ENCODE data around the gene PSMB3. TPM values are rescaled to one million over a fixed set of nuclear protein-coding genes. Genes with fewer than 3 reads are reported as not detected.

Gene PSMB3
- 318 to 508 TPM (median 418 TPM) in 5 replicates for total RNA-seq (2022; extraction: Qiagen RNA extraction; ENCODE audit: low read depth)

DNA sequence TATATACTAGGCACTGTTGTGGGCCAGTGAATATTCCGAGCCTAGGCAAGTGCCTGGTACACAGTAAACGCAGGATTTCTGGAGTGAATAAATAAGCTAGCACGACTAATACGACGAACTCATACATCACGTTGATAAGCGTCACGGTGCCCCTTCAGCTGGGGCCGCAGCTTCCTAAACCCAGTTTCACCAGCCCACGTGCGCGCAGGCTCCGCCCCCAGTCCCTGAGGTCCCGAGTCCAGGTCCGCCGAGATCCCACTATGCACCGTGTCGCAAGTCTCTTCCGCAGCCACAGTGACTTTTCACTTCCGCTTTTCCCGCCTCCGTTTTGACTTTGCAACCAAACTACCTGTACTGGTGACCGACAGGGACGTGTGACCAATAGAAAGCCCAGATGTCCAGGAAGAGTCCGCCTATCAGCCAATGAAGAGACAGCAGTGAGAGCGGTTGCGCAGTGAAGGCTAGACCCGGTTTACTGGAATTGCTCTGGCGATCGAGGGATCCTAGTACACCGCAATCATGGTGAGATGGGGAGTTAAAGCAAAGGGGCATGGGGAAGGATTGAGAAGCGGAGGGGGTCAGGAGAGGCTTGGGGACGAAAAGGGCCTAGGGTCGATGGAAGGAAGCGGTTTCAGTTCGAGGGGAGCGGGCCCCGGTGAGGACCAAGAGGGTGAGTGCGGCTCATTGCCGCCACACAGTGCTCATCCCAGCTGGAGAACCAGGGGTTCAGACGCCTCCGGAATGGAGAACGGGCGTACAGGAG, at the start of gene PSMB3:
Gene PSMB3, plus strand, starts transcription at position 434 of the 763 bp plus-strand sequence. Its CDS starts 86 bp downstream, at position 520.

DNA sequence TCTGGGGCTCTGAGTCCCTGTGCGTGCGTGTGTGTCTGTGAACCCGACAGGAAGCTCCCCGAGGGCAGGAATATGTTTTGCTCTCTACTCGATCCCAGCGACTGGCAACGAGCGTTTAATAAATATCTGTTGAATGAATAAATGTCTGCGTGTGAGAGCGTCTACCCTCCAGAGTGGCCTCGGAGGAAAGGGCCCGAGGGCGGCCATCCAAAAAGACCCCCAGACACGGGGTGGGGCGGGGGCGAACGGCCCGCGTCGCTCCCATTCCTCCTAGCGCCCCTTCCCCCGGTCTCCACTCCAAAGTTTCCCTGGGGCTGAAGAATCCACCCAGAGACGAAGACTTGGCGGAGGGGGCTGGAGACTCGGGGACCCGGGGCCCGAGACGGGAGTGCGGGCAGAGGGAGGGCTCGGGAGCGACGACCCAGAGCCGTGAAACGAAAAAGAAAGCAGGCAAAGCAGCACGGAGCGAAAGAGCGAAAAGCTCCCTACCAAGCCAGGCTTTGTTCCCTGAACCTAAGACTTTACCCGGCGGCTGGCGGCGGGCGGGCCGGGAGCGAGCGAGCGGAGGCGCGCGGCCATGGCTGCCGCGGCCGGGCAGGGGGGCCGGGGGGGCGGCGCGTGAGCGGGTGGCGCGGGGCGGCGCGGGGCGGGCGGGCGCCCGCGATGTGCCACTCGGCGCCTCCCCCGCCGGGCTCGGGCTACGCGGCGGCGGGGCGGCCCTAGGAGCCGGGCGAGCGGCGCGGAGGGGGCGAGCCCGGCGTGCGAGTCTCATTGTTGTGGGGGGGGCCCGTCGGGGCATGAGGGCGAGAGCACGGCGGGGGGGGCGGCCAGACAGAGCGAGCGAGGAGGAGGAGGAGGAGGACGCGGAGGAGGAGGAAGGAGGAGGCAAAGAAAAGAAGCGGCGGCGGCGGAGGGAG, 47.7 kb upstream of the PSMB3 start, which contains the start of gene MLLT6:
Gene MLLT6, plus strand, starts transcription at position 668 of the 917 bp plus-strand sequence. CDS start 360 bp downstream, outside the sequence.

GRCh38 chr17:38729886-38730525, 22.5 kb upstream of the PSMB3 start, which contains the start of gene CISD3:
Gene CISD3 (plus strand): TSS chr17:38730341. CDS start chr17:38730359, 18 bp downstream.

DNA sequence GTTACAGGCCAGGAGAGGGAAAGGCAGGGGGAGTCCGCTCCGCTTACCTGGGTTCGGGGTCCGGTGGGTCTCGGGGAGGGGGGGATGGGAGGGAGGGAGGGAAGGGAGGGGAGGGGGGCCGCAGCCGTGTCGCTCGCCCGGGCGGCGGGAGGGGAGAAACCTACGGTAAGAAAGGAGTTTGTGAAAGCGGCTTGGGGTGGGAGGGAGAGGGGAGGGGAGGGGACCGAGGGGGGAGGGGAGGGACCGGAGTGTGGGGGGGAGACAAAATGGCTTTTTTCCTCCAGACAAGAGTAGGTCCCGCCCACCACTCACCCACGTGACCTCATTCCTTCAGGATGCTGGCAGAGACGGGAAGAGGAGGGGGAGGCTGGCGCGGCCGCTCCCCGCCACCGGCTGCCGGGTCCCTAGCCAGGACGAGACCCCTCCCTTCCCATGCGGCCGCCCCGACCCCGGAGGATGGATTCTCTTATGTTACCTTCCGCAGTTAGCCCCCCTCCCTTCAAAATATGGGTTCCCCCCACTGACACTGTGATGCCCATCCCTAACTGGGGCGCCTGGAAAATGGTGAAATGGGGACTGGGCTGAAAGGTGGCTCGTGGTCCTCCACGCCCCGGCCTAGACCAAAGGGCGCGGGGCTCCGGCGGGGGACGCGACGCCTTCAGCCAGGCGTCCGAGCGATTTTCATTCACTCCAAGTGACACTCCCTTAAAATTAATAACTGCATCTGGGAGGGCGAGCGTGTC, 4.2 kb upstream of the PSMB3 start, which contains the start of gene PCGF2:
Gene PCGF2, minus strand, starts transcription at position 188 of the 743 bp plus-strand sequence. CDS start 7,934 bp downstream, outside the sequence.

GRCh38 chr17:38799501-38800236, 47.1 kb downstream of the PSMB3 start, which contains the start of gene PIP4K2B:
Gene PIP4K2B (minus strand): TSS chr17:38799556. CDS start chr17:38799424, 132 bp downstream.

Other genes starting within 250 kb of the PSMB3 start
- 0.84 to 4.3 TPM (median 2.4 TPM) in 5 replicates for gene SRCIN1, start 146.8 kb upstream of the PSMB3 start, total RNA-seq (2022; extraction: Qiagen RNA extraction; ENCODE audit: low read depth)
- gene EPOP, start 77.8 kb upstream of the PSMB3 start, total RNA-seq (2022; extraction: Qiagen RNA extraction; ENCODE audit: low read depth): 10.9 to 15.5 TPM (median 13.1 TPM) in 5 replicates
- gene MLLT6, start 47.5 kb upstream of the PSMB3 start, total RNA-seq (2022; extraction: Qiagen RNA extraction; ENCODE audit: low read depth): 18.0 to 37.0 TPM (median 33.1 TPM) in 5 replicates
- 50.8 to 89.6 TPM (median 85.2 TPM) in 5 replicates for gene CISD3, start 22.4 kb upstream of the PSMB3 start, total RNA-seq (2022; extraction: Qiagen RNA extraction; ENCODE audit: low read depth)
- 33.0 to 67.7 TPM (median 64.3 TPM) in 5 replicates for gene PCGF2, start 4.4 kb upstream of the PSMB3 start, total RNA-seq (2022; extraction: Qiagen RNA extraction; ENCODE audit: low read depth)
- gene PIP4K2B, start 46.8 kb downstream of the PSMB3 start, total RNA-seq (2022; extraction: Qiagen RNA extraction; ENCODE audit: low read depth): 33.4 to 50.7 TPM (median 44.7 TPM) in 5 replicates
- 20.9 to 31.1 TPM (median 21.2 TPM) in 5 replicates for gene CWC25, start 72.6 kb downstream of the PSMB3 start, total RNA-seq (2022; extraction: Qiagen RNA extraction; ENCODE audit: low read depth)
- gene RPL23, start 101.0 kb downstream of the PSMB3 start, total RNA-seq (2022; extraction: Qiagen RNA extraction; ENCODE audit: low read depth): 2,424 to 2,901 TPM (median 2,516 TPM) in 5 replicates
- gene LASP1, start 117.3 kb downstream of the PSMB3 start, total RNA-seq (2022; extraction: Qiagen RNA extraction; ENCODE audit: low read depth): 227 to 289 TPM (median 271 TPM) in 5 replicates
- not detected in 5 replicates for gene FBXO47, start 214.7 kb downstream of the PSMB3 start, total RNA-seq (2022; extraction: Qiagen RNA extraction; ENCODE audit: low read depth)

All from A549 treated with ZK216348 at 1 μM for 4 hours (cell line).